Endothelial cell of hepatic sinusoid (primary cell): ENCODE measurements around the gene CMTM2.
"Not testable (repeated sequence)": the region's sequence is repeated elsewhere in the genome, so short reads cannot be mapped to it uniquely, and the experiment has no call there.

Source experiments
- in situ Hi-C: cut with HindIII; loops from 2 replicates; pipeline ENCODE4 v1.10.0; 2017; ENCODE audit warnings: low sequenced_read_pairs

Gene CMTM2

GRCh38 chr16:66622863-66623262 lies 43.6 kb downstream of the CMTM2 start:
- in situ Hi-C loops = no loop called here

GRCh38 chr16:66623755-66624154 lies 44.5 kb downstream of the CMTM2 start:
- in situ Hi-C loops = no loop called here

- in situ Hi-C loops = not testable (repeated sequence)
Measured at GRCh38 chr16:66627611-66628378, 48.5 kb downstream of the CMTM2 start.

- in situ Hi-C loops = no loop called here
Measured at GRCh38 chr16:66629856-66630255, 50.6 kb downstream of the CMTM2 start.

- in situ Hi-C loops = not testable (repeated sequence)
Measured at GRCh38 chr16:66630561-66631260, 51.4 kb downstream of the CMTM2 start.

- in situ Hi-C loops = not testable (repeated sequence)
Measured at GRCh38 chr16:66631558-66631957, 52.3 kb downstream of the CMTM2 start.

GRCh38 chr16:66634527-66635196 lies 55.4 kb downstream of the CMTM2 start:
- in situ Hi-C loops = no loop called here

- in situ Hi-C loops = no loop called here
Measured at GRCh38 chr16:66635406-66635805, 56.1 kb downstream of the CMTM2 start.

GRCh38 chr16:66636199-66636598 lies 56.9 kb downstream of the CMTM2 start:
- in situ Hi-C loops = no loop called here

- in situ Hi-C loops = no loop called here
Measured at GRCh38 chr16:66637806-66638205, 58.5 kb downstream of the CMTM2 start.
